NCI-H345 treated with DMSO at 0.1 percent for 48 hours (cell line): ENCODE data around the gene GTF3A.

Source experiments
- DNase-seq: peaks from one replicate; lab custom pipeline; 2025; ENCODE audit not compliant: unreplicated experiment; lab: John Stamatoyannopoulos, UW

The GTF3A gene

DNA sequence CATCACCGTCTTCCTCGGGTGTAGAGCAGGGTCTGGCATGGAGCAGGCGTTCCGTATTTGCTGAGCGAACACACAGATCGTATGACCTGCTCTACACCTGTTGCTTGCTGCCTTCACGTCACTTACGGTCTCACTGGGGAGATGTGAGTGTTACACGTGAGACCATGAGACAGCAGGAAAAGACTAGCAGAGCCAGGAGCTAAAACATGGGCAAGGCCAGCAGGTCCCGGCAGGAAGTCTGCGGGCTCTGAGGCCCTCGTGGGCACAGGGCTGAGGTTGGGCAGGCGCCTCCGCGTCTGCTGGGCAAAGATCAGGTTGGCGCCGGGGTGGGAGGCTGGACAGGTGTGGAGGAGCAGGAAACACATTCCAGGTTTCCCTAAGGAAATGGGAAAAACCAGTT lies 19.7 kb upstream of the GTF3A start:
- no peak for DNase-seq

DNA sequence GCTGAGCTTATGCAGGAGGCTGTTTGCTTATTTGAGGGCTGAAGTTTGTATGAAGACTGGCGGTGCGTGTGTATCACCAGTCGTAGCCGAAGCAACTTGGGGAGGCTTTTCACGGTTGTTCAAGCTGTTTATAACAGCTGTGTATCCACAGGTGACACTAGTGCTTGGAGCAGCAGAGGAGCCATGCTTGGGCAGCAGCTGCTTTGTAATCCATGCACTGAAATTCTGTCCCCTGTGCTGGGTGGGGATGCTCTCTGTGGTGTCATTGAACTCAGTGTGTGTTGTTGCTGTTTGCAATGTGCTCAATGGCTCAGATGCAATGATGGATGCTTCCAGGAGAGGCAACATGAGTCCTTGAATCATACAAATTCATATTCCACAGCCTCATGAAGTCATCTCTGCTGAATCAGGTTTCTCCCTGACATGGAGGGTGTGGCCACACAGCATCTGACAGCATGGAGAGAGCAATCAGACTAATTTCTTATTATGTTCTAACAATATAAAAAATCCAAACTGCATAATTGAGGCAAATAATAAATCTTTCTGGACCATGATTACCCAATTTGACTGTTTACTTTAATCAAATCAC lies 18.8 kb upstream of the GTF3A start:
- DNase-seq = no peak

DNA sequence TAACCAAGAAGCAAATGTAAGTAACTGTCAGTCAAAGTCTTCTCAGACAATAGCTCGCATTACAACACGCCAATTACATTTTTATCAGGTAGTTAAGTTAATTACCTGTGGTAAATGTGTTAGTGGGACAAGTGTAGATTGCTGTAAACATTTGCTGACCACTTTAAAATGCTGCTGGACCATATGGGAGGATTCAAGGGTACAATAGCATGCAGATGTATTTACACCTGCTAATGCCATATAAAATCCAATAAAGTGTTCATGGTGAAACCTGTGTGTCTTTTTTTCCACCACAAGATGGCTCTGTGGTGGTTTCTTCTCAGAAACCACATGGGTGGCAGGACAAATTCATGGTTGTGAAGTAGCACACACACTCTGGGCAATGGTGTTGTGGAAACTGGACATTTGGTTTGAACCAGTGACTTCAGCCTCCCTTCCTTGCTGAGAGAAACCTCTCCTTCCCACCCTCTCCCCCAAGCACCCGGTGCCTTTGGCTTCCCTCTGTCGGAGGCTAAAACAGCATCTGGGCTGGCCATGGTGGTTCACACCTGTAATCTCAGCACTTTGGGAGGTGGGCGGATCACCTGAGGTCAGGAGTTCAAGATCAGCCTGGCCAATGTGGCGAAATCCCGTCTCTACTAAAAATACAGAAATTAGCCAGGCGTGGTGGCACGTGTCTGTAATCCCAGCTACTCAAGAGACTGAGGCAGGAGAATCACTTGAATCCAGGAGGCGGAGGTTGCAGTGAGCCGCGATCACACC lies 18.1 kb upstream of the GTF3A start:
- no peak for DNase-seq

DNA sequence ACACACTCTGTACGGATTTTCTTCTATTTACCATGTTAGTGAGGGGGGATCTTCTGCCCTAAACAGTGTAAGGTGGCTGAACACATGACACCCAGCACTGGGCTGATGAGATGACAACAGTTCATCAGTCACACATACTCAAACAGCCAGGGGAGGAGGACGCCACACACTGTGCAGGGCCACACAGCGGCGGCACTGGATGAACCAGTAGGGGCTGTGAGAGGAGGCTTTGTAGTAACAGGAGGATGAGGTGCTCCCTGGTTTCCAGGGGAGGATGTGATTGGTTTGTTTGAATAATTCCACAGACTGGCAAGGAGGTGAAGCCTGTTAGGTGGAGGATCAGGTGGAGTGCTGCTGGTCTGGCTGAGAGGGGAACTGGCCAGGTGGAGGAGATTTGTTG lies 16.3 kb upstream of the GTF3A start:
- DNase-seq = no peak

DNA sequence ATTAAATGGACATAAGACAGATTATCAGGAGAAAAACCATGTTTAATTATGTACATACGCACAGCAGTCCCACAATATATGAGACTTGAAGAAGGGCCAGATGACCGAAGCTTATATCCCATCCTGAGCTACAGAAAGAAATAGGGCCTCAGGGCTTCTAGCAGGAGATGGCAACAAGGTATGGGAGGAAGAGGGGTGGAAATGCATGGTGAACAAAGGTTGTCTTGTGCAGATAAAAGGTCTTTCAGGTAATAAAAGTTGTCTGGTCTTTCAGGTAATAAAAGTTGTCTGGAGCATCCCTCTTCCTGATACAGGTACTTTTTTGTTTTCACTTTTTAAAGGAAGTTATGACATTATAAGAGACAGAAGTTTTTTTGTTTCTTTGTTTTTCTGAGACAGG lies 15.4 kb upstream of the GTF3A start:
- no peak for DNase-seq

DNA sequence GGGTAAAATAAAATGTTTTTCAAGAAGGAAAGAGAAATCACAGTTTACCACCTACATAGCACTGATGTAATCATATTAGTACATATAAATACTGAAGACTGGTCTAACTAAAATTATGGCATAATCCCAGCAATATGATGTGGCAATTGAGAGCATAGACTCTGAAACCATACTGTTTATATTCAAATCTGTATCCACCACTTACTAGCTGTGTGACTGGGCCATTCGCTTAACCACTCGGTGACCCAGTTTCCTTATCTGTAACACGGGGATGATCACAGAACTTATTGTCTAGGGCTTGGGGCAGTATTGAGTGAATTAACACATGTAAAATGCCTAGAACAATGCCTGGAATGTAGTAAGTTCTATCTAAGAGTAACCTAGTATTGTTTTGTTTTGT lies 13.1 kb upstream of the GTF3A start:
- no peak for DNase-seq

DNA sequence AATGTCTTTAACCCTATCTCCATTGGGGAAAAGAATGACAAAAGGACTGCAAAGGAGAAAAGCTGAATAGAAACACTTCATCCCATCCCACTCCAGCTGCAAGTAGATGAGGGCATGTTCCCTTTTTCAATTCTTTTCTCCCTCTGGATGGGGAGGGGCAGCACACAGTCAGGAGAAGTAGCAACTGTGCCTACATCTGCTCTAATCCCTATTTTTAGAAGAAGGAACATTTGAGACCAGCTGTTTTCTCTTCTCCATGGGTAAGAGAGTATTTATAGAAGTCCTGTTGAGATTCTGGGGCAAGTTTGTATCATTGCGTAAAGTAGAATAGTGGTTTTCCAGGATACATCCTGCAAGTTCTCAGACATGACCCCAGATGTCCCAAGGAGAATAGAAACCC lies 9.3 kb upstream of the GTF3A start:
- no peak for DNase-seq

DNA sequence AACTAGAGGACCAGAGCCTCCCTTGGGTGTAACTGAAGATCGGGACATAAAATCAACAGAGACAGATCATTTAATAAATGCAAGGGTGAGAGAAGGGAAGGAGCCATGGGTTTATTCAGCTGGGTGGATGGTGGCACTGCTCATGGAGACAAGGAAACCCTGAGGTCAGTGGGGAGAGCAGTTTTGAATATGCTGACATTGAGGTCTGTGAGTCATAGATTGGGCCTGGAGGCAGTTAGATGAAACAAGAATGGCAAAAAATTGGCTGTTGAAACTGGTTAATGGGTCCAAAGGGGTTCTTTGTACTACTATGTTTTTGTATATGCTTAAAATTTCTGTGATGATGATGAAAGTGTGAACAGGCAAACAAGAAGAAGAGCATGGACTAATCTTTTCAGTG lies 5.1 kb upstream of the GTF3A start:
- no peak for DNase-seq

DNA sequence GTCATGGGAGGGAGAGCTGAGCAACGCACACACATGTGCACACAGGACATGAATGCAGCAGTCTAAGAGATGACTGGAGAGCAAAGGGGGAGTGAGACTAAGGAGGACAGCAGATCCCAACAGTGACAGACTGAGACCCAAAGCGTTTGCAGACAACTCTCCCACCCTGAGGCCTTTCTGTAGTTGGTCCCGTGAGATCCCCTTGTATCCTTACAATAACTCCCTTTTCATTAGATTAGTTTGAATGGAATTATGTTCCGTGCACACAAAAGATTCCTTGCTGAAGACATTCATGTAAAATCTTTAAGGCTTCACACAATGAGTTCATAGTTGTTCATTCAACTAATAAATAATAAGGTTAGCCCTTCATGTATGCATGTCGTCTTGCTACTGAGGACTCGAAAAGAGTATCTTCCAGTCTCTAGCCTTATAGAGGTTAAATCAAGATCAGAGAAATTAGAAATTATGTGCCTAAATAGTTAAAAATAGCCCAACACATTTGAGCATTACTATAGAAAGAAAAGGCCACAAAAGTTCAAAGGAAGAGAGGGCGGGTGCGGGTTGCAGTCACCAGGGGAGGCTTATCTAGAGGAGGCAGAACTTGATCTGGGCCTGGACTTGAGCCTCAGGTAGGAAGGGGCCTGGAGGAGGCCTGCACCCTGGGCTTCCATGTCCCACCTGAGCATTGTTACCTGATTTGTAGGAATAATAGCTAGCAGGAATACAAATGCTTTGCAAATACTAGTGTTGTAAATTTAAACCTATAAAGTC lies 3.1 kb upstream of the GTF3A start:
- no peak for DNase-seq

DNA sequence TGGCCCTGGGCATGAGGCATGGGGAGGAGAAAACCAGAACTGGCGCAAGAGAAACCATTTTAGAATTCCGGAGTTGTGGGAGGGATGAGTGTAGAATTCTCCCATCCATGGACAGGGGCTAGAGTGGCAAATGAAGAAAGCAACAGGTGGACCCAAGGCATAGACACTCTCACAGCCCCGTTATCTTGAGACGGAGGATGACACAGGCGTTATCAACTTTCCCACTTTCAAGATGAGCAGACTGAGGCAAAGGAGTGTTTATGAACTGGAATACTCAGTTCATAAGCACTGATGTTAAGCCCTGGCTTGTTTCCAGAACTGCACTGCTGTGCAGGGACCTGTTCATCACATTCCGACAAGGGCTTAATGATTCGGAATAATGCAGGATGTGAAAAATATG lies 1.1 kb upstream of the GTF3A start:
- DNase-seq = no peak

DNA sequence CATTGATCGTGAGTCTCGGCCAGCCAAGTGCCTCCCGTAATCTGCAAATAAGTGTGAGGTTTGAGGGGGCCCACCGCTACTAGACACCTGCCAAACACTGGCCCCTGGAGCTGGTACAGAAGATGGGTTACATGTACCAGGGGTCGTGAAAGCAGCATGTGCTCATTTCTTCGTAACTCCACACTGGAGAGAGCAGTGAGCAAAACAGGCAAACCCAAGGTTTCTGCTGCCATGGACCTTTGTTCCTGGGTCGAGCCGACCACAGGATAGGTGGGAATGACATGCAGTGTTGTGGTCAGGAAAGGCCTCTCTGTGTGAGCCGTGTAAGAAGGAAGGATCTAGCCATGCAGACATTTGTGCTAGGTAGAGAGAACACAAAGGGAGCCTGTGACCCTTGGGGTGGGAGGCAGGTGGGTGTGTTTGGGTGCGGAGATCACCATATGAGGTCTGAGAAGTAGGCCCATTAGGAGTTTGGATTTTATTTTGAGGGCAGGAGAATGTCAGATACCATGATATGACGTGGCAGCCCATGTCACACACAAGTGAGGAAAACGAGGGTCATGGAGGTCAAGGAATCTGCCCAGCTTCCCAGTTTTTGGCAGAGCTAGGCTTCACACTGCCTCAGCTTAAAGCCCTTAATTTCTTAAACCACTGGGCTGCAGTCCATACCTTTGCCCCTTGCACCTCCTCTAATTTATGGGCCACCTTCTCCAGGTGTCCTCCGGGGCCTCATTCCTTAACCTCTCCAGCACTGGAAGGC lies 919 bp downstream of the GTF3A start:
- DNase-seq = no peak

DNA sequence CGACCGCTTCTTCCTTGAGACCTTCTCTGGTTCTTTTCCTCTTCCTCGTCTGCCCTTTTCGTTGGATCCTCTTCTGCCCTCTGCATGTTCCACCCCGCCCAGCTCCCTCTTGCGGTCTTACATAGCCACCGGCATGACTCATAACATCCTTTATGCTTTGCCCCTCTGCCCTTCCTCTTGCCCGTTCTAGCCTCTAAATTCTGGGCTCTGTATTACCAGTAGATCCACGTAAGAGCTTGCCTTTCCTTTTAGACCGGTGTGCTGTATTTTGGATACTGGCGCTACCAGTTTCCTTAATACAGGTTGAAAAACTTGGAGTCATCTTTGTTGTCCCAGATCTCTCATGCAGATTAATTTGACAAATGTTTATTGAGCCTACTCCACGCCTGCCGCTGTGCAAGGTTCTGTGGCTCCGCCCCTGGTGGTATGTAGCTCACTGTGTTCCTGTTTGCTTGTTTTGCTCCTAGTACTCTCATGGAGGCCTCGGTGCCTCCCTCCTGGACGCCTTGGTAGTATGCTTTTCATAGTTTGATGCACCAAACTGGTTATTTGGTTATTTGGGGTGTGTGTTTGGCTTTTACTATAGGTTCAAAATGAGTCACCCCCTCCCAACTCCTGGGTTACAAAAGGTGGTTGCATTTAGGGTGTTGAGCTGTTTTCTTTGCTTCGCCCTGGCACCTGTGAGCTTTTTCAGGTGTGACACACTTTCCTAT lies 1.7 kb downstream of the GTF3A start:
- no peak for DNase-seq

DNA sequence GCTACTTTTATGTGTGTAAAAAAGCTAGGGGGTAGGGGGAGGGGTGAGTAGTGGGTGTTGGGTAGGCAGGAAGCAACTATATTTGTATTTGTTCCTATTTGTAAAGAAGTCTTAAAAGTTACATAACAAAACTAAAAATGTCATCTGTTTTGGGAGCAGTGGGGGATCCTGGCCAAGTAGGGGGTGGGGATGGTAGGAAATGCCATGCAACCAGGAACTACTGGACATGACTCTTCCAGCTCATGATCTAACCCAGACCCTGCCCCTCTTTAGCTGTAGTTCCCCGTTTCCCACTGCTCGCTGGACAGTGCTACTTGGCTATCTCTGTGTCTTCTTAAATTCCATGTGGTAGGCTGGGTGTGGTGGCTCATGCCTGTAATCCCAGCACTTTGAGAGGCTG lies 3.2 kb downstream of the GTF3A start:
- DNase-seq = no peak

DNA sequence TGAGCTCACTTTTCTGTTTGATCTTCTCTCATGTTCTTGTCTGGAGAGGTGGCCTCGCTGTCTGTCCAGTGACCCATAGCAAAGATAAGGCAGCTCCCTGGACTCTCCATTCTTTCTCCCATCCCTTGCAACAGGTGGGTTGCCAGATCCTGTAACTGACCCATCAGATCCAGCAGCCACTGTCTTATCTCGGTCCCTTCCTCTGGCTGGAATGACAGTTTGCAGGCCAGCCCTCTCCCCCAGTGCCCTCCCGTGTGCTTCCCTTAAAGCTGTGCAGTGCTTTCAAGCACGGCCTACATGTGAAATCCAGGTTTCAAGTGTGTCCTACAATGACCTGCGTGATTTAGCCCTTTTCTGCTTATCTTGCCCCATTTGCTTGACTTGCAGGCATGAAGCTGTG lies 3.7 kb downstream of the GTF3A start:
- no peak for DNase-seq

DNA sequence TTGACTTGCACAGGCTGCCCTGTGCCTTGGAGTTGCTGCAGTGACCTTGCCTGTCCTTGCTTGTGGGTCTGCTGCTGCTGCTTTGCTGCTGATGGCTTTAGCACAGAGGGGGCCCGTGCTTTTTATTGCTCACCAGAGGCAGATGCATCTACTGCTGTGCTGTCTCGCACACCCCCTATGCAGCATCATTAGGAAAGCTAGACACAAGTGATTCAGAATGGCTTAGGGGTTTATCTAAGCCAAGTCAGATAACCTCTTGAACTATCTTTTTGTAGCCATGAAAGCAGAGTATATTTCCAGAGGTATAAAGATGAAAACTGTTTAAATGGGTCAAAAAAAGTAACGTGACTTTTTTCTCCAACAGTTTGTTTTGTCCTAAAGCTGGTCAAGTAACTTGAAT lies 7.8 kb downstream of the GTF3A start:
- no peak for DNase-seq

DNA sequence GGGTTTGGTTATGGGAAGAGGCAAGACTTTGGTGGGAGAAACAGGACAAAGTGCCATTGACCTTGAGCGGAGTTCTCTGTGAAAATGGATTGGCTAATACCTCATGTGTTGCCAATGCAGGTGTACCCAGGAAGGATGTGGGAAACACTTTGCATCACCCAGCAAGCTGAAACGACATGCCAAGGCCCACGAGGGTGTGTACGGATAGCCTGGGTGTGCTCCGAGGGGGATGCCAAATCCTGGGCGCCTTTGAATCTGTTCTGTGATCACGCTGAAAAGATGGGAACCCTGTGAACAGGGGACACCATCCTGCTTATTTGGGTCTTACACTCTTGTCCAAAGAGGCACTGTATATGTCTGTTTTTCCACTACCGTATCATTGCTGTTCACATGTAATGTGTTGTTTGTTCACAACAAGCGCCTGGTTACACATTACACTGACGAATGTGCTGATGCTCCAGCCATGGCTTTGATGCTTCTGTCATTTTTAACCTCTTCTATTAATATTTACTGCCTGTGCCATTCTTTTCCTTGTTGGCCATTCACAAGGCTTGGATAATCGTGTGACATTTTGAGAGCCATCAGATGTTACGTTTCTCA lies 8.3 kb downstream of the GTF3A start:
- DNase-seq = no peak

DNA sequence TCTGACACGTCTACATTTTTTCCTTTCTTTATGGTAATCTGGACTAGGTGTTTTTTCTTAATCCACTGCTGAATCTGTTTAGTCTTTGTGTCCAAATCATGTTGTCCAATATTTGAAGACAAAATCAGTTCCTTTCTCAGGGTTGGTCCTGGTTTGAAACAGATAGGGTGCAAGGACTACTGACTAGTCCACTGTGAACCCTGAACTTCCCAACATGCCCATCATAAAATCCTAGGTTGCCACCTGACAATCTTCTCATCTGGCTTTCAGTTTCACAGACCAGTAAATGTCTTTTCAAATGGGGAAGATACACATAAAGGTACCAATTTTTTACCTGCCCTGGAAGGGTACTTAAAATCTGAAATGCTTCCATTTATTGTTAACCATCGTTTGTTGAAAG lies 12.7 kb downstream of the GTF3A start:
- no peak for DNase-seq

DNA sequence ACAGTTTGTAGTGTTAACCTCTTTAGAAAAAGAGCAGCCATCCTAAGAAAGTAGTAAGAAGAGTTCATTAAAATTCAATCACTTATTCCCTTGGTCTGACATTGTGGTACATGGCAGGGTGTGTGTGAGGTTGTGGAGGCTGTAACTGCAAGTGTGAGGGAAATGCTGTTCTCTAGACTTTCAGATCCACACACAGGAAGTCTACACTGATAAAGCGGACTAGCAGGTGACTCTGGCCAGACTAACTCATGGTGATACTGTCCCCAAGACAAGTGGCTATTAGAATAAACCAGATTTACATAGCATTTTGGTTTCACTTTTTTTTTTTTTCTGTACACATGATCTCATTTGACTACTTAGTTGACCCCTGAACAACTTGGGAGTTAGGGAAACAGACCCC lies 16.0 kb downstream of the GTF3A start:
- DNase-seq = no peak

DNA sequence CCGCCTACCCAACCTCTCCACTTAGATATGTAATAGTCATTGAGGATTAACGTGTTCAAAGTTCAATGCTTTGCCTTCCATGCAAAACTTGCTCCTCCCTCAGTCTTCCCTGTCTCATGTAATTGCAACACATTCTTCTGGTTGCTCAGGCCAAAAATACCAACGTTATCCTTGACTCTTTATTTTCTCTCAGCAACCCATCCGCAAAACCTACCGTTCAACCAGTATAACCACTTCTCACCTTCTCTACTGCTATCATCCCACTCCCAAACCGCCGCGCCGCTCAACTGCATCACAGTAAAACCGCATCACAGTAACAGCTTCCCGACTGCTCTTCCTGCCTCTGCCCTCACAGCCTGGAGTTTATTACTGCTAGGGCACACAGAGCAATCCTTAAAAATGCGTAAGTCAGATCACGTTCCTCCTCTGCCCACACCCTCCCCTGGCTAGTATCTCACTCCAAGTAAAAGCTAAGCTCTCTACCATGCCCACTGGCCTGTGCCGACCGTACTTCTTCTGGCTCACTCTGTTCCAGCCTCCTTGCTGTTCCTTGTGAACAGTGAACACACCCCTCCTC lies 17.7 kb downstream of the GTF3A start:
- no peak for DNase-seq

DNA sequence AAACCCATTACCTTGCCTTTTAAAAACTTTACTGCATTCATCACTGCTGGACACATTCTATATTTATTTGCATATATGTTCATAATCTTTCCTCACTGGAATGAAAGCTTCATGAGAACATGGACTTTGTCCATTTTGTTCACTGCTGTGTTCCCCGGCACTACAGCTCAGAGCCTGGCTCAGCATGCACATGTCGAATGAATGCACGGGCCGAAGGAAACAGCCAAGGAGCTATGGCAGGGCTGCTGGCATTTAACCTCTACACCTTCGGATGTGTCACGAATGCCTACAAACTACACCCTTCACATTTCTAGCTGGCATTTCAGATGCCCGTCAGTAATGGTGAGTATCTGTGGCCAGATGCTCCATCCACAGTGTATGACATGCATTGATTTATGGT lies 18.4 kb downstream of the GTF3A start:
- DNase-seq = no peak
